Mononuclear cell (primary cell): ENCODE results near the gene PARN. TPM values are rescaled to one million over a fixed set of nuclear protein-coding genes. Genes with fewer than 3 reads are reported as not detected.
"Not testable (repeated sequence)": the region's sequence is repeated elsewhere in the genome, so short reads cannot be mapped to it uniquely, and the experiment has no call there.

Experiments
- H3K27me3 ChIP-seq: 2 replicates; pipeline ENCODE4 v1.6.0; 2011; ENCODE audit warnings: low read length, control low read depth; ENCODE audit not compliant: insufficient read depth
- H3K4me1 ChIP-seq: 2 replicates; pipeline ENCODE4 v1.5.1; 2011; ENCODE audit warnings: mild to moderate bottlenecking, low read length, control low read depth; ENCODE audit not compliant: insufficient read depth
- H3K4me3 ChIP-seq: 2 replicates; pipeline ENCODE4 v1.5.1; 2011; ENCODE audit warnings: mild to moderate bottlenecking, low read length, moderate library complexity
- H3K9me3 ChIP-seq: 2 replicates; pipeline ENCODE4 v1.5.1; 2011; ENCODE audit warnings: low read depth, mild to moderate bottlenecking, control low read depth, low read length
- total RNA-seq: library from RNA; depleted of rRNA; stranded (reverse); fragments of >200 nt; gene quantifications from one replicate; pipeline ENCODE4 v1.2.3, GENCODE V29; 2012

Gene PARN
- total RNA-seq, 1 donor = 37.2 TPM

- Histone ChIP-seq H3K9me3 (no peaks in the 10 kb centered on the region), H3K27me3 (no peaks in the 10 kb centered on the region), H3K4me1 (no peaks in the 10 kb centered on the region), H3K4me3 (no peak overlapping the region)
Measured at GRCh38 chr16:14399378-14400284, 230.4 kb downstream of the PARN start.

GRCh38 chr16:14398014-14398717, 231.9 kb downstream of the PARN start:
- Histone ChIP-seq H3K4me1 (no peaks in the 10 kb centered on the region), H3K9me3 (no peaks in the 10 kb centered on the region), H3K4me3 (no peak overlapping the region), H3K27me3 (no peaks in the 10 kb centered on the region)

GRCh38 chr16:14395710-14396304, 234.3 kb downstream of the PARN start:
- not testable (repeated sequence) for H3K9me3 ChIP-seq, H3K4me3 ChIP-seq, H3K4me1 ChIP-seq, H3K27me3 ChIP-seq

- Histone ChIP-seq H3K4me1 (no peaks in the 10 kb centered on the region), H3K4me3 (no peak overlapping the region), H3K27me3 (no peaks in the 10 kb centered on the region), H3K9me3 (no peaks in the 10 kb centered on the region)
Measured at GRCh38 chr16:14394834-14395233, 235.2 kb downstream of the PARN start.

GRCh38 chr16:14392960-14393359, 237.1 kb downstream of the PARN start:
- Histone ChIP-seq H3K4me3 (no peak overlapping the region), H3K4me1 (no peaks in the 10 kb centered on the region), H3K27me3 (no peaks in the 10 kb centered on the region)

GRCh38 chr16:14389359-14389758, 240.7 kb downstream of the PARN start:
- Histone ChIP-seq H3K27me3 (no peaks in the 10 kb centered on the region), H3K4me3 (no peak overlapping the region), H3K4me1 (no peaks in the 10 kb centered on the region), H3K9me3 (no peaks in the 10 kb centered on the region)

More at GRCh38 chr16:14392960-14393359, 237.1 kb downstream of the PARN start:
- no peaks in the 10 kb centered on the region for H3K9me3 ChIP-seq

GRCh38 chr16:14388243-14388642, 241.8 kb downstream of the PARN start:
- Histone ChIP-seq H3K9me3 (no peaks in the 10 kb centered on the region), H3K27me3 (no peaks in the 10 kb centered on the region), H3K4me3 (no peak overlapping the region), H3K4me1 (no peaks in the 10 kb centered on the region)

- Histone ChIP-seq H3K4me3 (no peak overlapping the region), H3K4me1 (no peaks in the 10 kb centered on the region), H3K9me3 (no peaks in the 10 kb centered on the region), H3K27me3 (no peaks in the 10 kb centered on the region)
Measured at GRCh38 chr16:14386115-14386514, 243.9 kb downstream of the PARN start.

Other genes with a start within 250 kb of the PARN start
- gene BFAR, start 2.7 kb upstream of the PARN start, total RNA-seq = 70.0 TPM
- gene PLA2G10, start 64.0 kb upstream of the PARN start, total RNA-seq = not detected
- not detected for gene NPIPA3, start 73.2 kb upstream of the PARN start, total RNA-seq
- 0.21 TPM for gene NPIPA2, start 112.3 kb upstream of the PARN start, total RNA-seq
- gene NOMO1, start 203.5 kb upstream of the PARN start, total RNA-seq = 16.4 TPM